Activated CD8-positive, alpha-beta memory T cell treated with anti-CD3 and anti-CD28 coated beads for 4 hours (primary cell): ENCODE data around the gene DDX42.
"Not testable (repeated sequence)": the region's sequence is repeated elsewhere in the genome, so short reads cannot be mapped to it uniquely, and the experiment has no call there.

ENCODE experiments used
- DNase-seq, 2 donors: peaks; one replicate each; pipeline ENCODE4 v3.0.0-alpha.2; 2020; ENCODE audit warnings: low read depth in 2 of 2

Gene DDX42

GRCh38 chr17:63840591-63841349 is 66.8 kb downstream of the DDX42 start:
- no peak for DNase-seq

DNA sequence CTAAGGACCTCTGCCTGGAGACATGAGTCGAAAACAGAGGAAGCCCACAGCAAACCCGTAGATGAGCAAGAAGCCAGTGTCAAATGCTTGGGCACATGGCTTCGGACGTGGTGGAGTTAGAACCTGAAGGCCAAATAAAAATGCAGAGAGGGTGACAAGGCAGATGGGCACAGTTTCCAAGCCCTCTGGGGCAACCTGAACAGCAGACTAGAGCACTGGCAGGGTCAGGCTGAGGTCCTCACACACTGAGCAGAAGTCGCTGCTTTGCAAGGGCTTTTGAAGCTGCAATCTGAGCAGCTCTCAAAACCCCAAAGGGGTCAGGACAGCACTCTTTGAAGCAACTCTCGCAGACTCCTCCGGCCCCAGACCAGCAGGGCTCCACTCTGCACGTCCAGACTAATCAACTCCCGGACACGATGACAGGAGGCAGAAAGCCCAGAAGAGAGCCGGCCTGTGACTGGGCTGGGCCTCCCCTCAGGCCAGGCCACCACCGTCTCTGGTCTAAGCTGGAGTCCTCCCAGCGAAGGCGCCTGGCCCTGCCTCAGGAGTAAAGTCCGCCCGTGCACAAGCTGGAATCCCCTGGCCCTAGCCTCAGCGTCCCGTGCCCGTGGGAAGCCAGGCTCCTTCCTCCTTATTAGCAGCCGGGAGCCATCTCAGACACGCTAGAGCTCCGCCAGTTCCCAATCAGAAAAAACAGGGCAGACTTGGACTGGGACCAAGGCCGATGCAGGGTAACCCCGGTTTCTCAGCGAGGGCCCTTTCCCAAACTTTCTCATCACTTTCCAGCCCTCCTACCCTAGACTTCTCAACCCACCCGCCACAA is 67.6 kb downstream of the DDX42 start:
- DNase-seq: no peak

GRCh38 chr17:63842173-63842539 is 68.2 kb downstream of the DDX42 start:
- no peak for DNase-seq

- peak; percentile 98 for DNase-seq
Measured at GRCh38 chr17:63842540-63843386, 68.8 kb downstream of the DDX42 start, which contains the start of gene SMARCD2. TSS of gene SMARCD2 (minus strand) at chr17:63842685. CDS start at chr17:63842674, 11 bp downstream.

- not testable (repeated sequence) for DNase-seq
Measured at GRCh38 chr17:63843387-63843888, 69.5 kb downstream of the DDX42 start.

- no peak for DNase-seq
Measured at GRCh38 chr17:63843910-63844677, 70.1 kb downstream of the DDX42 start.

GRCh38 chr17:63845509-63845908 is 71.5 kb downstream of the DDX42 start:
- no peak for DNase-seq

DNA sequence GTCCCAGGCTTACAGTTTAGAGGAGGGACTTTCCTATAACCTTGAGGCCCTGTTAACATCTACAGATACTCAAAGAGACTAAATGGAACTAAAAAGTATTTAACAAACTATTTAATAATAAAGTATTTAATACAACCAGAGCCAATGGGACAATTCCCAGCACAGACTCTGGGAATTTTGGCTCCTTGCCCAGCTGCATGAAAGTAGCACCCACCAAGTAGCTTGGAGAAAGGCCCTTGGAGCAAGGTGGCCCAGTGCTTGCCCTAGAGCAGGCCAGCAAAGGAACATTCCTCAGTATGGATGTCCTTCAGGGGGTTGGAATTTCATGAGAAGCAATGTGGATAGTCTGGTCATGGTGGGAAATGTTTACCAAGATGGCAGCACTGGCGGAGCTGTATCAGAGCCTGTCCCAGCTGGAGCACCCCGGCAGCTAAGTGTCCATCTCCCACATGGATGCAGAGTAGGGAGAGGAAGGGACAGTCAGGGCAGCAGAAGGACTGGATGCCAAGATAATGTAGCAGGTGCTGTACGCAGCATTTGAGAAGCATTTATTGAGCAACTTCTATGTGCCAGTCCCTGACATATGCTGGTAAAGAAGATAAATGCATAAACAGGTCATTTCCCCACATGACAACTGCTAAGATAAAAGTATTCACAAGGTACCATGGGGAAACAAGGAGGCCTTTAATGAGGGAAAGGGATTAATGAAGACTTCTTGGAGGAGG is 73.7 kb downstream of the DDX42 start:
- DNase-seq: no peak

GRCh38 chr17:63848834-63849689 is 75.1 kb downstream of the DDX42 start:
- DNase-seq: peak; percentile 90 to 93

GRCh38 chr17:63850401-63850800 is 76.4 kb downstream of the DDX42 start:
- DNase-seq: no peak

- no peak for DNase-seq
Measured at GRCh38 chr17:63853260-63853659, 79.3 kb downstream of the DDX42 start.

DNA sequence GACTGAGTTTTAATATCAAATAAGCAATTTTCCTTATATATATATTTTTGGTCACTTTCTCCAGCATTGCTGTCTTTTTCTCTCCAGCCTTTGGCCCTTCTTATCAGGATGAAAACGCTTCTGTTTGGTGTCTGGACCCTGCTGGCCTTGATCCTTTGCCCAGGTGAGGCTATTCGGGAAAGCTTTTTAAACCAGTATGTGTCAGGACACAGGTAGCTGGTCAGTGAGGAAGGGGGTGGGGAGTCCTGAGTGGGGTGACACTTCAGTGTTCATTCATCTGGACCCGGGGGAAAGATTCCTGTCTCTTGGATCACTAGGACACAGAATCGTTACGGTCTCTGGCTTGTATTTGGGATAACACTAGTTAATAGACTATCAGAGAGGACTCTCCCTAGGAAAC is 80.7 kb downstream of the DDX42 start:
- DNase-seq: no peak

DNA sequence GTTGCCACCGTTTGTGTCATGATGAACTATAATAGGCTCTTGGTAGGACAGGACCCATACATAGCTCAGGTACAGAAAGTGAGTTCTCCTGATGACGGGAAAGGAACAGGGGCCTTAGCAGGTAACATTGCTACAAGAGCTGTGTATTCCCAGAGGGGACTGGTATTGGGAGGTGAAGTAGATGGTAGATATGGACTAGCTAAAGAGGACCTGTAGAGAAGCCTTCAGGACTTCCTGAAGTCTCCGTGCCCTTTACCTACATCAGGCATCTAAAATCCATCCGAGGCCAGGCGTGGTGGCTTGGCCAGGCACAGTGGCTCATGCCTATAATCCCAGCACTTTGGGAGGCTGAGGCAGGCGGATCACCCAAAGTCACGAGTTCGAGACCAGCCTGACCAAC is 81.2 kb downstream of the DDX42 start:
- DNase-seq: no peak

DNA sequence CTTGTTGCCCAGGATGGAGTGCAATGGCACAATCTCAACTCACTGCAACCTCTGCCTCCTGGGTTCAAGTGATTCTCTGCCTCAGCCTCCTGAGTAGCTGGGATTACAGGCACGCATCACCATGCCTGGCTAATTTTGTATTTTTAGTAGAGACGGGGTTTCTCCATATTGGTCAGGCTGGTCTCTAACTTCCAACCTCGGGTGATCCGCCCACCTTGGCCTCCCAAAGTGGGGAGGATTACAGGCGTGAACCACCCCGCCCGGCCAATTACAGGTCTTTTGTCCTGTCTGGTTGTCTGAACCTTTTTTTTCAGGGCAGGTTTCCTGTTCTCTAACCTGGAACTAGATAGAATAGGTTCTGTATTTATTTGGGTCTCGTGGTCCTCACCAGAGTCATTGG is 82.5 kb downstream of the DDX42 start:
- not testable (repeated sequence) for DNase-seq

GRCh38 chr17:63859257-63859656 is 85.3 kb downstream of the DDX42 start:
- no peak for DNase-seq

- DNase-seq: not testable (repeated sequence)
Measured at GRCh38 chr17:63866625-63867024, 92.7 kb downstream of the DDX42 start.
